Adipocyte (in vitro differentiated cells): Measurements from ENCODE around the gene CPNE4.

Source experiments
- DNase-seq: peaks from one replicate; pipeline ENCODE4 v3.0.0-alpha.2; 2015; ENCODE audit warnings: low read depth
- H3K27me3 ChIP-seq: replicated peaks from 2 replicates; pipeline ENCODE4 v1.7.0; 2013; ENCODE audit warnings: mild to moderate bottlenecking, low read length, moderate library complexity; ENCODE audit not compliant: control insufficient read depth, insufficient read depth
- H3K36me3 ChIP-seq: 2 replicates; pipeline ENCODE4 v1.7.0; 2013; ENCODE audit warnings: low read length, mild to moderate bottlenecking, moderate library complexity; ENCODE audit not compliant: control insufficient read depth, insufficient read depth, severe bottlenecking
- H3K4me1 ChIP-seq: 2 replicates; pipeline ENCODE4 v1.7.0; 2013; ENCODE audit warnings: mild to moderate bottlenecking, low read length, moderate library complexity; ENCODE audit not compliant: control insufficient read depth, insufficient read depth
- H3K4me3 ChIP-seq: 2 replicates; pipeline ENCODE4 v1.7.0; 2013; ENCODE audit warnings: mild to moderate bottlenecking, low read length, moderate library complexity
- H3K9ac ChIP-seq: 2 replicates; pipeline ENCODE4 v1.7.0; 2013; ENCODE audit warnings: mild to moderate bottlenecking, low read length, moderate library complexity
- H3K9me3 ChIP-seq: 2 replicates; pipeline ENCODE4 v1.7.0; 2013; ENCODE audit warnings: mild to moderate bottlenecking, low read length, moderate library complexity; ENCODE audit not compliant: control insufficient read depth

Gene CPNE4

DNA sequence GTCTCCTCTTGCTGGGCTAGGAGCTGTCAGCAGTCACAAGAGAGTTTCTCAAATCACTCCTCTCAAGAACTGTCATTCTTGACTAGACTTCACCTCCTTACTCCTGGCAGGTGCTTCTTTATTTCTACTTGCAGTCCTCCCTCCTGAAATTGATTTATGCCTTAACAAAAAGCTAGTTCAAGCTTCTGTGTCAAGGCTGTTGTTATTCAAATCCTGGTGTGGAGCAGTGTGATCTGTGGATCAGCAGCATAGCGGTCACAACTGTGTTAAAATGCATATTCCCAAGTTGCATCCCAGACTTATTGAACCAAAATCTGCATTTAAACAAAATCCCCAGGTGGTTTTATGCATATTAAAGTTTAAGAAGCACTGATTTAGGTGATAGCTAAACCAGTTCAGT, 411.4 kb downstream of the CPNE4 start:
- Histone ChIP-seq H3K4me1 (no peaks in the 10 kb centered on the region), H3K9me3 (no peaks in the 10 kb centered on the region), H3K27me3 (no peaks in the 10 kb centered on the region), H3K9ac (no peak overlapping the region), H3K36me3 (no peaks in the 10 kb centered on the region), H3K4me3 (no peak overlapping the region)
- no peak for DNase-seq

DNA sequence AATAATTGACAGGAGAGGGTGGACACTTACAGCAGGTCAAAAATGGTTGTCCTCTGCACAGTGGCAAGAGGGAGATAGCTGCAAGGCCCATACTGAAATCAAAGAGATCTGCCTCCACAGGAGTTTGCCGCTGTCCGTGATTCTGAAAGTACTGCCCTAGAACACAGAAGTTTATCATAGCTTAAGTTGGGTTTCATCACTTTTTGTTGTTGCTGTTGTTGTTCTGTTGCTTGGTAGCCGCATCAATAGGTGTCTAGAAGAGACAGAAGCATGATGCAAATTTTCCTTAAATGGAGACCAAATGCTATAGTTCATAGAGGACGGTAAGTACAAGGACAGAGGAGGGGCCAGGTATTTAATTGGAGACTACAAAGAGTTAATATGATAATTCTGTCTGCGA, 412.1 kb downstream of the CPNE4 start:
- H3K27me3 ChIP-seq = no peaks in the 10 kb centered on the region
- no peaks in the 10 kb centered on the region for H3K9me3 ChIP-seq
- DNase-seq = no peak

DNA sequence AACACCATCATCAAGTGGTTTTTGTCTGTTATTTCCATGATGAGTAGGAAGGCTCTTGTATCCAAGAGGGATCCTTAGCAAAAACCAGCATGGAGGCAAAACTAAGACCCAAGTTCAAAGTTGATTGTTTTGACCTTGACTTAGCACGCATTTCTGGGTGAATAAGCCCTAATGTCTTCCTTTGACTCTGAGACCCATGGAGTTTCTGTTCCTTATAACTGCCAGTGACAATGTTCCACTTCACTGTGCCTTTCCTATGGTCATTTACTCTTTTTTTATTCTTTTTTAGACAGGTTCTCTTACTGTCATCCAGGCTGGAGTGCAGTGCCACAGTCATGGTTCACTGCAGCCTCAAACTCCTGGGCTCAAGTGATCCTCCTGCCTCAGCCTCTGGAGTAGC, 413.8 kb downstream of the CPNE4 start:
- no peak for DNase-seq
- no peaks in the 10 kb centered on the region for H3K36me3 ChIP-seq
- no peak overlapping the region for H3K9ac ChIP-seq
- H3K4me3 ChIP-seq = no peak overlapping the region
- H3K4me1 ChIP-seq = no peaks in the 10 kb centered on the region
- no peaks in the 10 kb centered on the region for H3K27me3 ChIP-seq
- no peaks in the 10 kb centered on the region for H3K9me3 ChIP-seq

More for the DNA sequence above, 412.1 kb downstream of the CPNE4 start:
- Histone ChIP-seq H3K36me3 (no peaks in the 10 kb centered on the region), H3K4me3 (no peak overlapping the region), H3K4me1 (no peaks in the 10 kb centered on the region), H3K9ac (no peak overlapping the region)

DNA sequence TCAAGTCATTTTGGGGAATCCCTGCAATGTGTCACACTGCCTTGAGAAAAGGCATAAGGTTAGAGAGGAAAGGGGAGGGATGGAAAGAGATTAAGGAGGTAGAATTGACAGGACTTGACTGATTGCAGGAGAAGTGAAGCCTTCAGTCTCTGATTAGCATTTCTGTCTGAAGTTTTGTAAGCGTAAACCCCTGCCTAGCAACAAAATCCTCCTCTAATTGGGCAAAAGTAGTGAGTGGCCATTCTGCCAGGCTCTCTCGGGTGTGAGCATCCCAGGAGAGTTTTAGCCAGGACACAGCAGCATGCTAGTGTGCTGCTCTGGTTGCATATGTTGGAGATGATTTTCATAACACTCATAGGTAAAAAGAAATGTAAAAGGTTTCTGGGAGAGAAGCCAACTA, 415.0 kb downstream of the CPNE4 start:
- H3K4me3 ChIP-seq = no peak overlapping the region
- no peaks in the 10 kb centered on the region for H3K27me3 ChIP-seq
- H3K4me1 ChIP-seq = no peaks in the 10 kb centered on the region
- H3K9me3 ChIP-seq = no peaks in the 10 kb centered on the region
- no peak for DNase-seq
- H3K36me3 ChIP-seq = no peaks in the 10 kb centered on the region
- no peak overlapping the region for H3K9ac ChIP-seq

DNA sequence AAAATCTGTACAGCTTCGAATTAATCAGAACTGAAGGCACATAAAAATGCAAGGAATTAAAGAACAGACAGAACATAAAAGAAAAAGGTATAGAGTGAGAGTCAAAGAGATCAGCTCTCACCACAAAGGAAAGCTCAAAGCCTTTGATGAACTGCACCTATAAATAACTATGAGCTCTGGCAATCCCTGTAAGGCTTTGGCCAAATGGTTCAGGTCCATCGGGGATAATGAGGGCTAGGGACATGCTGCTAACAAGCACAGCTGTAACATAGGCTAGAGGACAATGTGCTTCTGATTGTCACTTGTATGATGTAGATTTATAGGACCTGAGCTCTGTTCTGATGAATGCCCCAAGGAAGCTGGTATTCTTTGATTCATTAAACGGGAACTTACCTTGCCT, 418.1 kb downstream of the CPNE4 start:
- Histone ChIP-seq H3K9ac (no peak overlapping the region), H3K36me3 (no peaks in the 10 kb centered on the region), H3K4me1 (no peaks in the 10 kb centered on the region), H3K4me3 (no peak overlapping the region), H3K27me3 (no peaks in the 10 kb centered on the region), H3K9me3 (no peaks in the 10 kb centered on the region)
- no peak for DNase-seq

DNA sequence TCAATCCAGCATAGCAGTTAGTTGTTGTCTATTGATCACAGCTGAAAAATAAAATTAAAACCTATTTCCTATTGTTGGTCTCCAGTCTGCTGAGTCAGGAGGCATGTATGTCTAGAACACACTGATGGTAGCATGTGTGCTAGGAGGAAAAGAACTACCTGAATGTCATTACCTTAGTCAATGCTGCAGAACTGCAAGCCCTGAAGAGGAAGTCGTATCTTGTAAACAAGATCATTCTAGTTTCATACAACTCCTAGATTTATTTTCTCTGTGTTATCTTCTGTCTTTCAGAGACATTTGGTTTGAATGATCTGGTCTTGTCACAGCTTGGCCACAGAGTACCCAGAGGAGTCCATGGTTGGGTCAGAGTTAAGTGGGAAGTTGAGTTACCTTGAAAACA, 422.1 kb downstream of the CPNE4 start:
- H3K36me3 ChIP-seq = no peaks in the 10 kb centered on the region
- H3K9ac ChIP-seq = no peak overlapping the region
- H3K4me3 ChIP-seq = no peak overlapping the region
- H3K4me1 ChIP-seq = peaks cover 8% of the 10 kb centered on the region
- H3K27me3 ChIP-seq = no peaks in the 10 kb centered on the region
- DNase-seq = no peak
- H3K9me3 ChIP-seq = no peaks in the 10 kb centered on the region

DNA sequence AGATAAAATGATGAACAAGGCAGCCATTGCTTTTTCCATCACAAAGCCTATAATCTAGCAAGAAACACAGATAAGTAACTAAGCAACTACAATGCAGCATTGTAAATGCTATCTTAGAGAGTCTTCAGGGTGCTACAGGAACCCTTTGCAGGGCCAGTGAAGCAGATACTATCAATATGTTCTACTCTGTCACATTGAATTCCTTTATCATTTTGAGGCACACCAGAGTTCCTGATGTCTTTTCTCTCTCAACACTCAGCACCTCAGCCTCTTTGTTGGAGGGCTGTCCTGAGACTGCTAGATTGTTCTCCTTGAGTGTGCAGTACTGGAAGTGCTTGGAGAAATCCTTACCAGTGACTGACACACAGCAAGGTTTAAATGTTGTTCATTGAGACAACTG, 424.6 kb downstream of the CPNE4 start:
- Histone ChIP-seq H3K9ac (no peak overlapping the region), H3K27me3 (no peaks in the 10 kb centered on the region), H3K36me3 (no peaks in the 10 kb centered on the region), H3K4me1 (peaks cover 8% of the 10 kb centered on the region), H3K4me3 (no peak overlapping the region), H3K9me3 (no peaks in the 10 kb centered on the region)
- no peak for DNase-seq

DNA sequence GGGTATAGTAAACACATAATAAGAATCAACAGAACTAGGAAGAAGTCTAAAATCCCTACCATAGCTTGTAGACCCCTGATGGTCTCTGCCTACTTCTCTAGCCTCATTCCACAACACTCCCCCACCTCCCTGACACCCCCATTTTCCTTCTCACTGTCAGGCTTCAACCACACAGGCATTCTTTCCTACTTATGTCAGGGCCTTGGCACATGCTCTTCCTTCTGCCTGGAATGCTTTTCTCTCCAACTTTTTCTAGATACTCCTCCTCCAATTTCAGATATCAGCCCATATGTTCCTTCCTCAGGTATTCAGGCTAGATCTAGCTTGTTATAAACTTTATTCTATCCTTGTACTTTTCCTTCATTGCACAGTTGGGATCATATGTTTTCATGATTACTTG, 426.1 kb downstream of the CPNE4 start:
- Histone ChIP-seq H3K36me3 (no peaks in the 10 kb centered on the region), H3K4me3 (no peak overlapping the region), H3K27me3 (no peaks in the 10 kb centered on the region), H3K9ac (no peak overlapping the region), H3K4me1 (peaks cover 8% of the 10 kb centered on the region), H3K9me3 (no peaks in the 10 kb centered on the region)
- DNase-seq = no peak

DNA sequence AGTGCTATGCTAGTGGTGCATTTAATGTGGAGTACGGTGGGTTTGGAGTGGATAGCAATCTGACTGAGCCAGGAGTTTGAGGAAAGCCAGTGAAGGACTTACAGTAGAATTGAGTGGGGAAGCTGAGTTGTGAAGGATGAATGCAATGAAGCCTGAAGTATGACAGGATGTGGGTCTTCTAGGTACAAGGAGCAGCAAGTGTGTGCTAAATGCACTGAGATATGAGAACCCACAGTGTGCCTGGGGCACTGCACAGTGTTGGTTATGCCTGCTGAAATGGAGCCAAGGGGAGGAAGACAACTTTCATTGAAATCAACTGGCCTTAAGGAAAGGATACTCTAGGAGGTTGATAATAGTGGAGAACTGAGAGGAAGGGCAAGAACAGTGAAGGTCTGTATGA, 426.5 kb downstream of the CPNE4 start:
- H3K4me3 ChIP-seq = no peak overlapping the region
- peaks cover 8% of the 10 kb centered on the region for H3K4me1 ChIP-seq
- H3K27me3 ChIP-seq = no peaks in the 10 kb centered on the region
- no peaks in the 10 kb centered on the region for H3K36me3 ChIP-seq
- H3K9me3 ChIP-seq = no peaks in the 10 kb centered on the region
- no peak overlapping the region for H3K9ac ChIP-seq
- DNase-seq = no peak

DNA sequence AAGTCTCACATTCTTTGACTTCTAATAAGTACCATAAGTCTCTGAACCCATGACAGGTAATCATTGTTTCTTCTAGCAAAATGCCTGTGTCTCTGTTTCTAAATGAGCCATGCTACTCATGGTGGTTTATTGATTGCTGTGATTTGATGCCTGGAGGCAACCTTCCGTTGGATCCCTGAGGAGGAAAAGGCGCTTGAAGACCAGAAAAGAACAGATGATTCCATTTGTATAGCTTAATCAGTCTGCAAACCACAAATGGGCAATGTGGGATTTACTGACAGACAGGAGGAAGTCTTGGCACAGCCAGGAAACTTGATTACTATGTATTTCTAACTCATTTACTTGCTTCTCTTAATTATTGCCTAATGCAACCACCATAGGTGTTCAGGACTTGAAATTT, 428.9 kb downstream of the CPNE4 start:
- Histone ChIP-seq H3K9ac (no peak overlapping the region), H3K36me3 (no peaks in the 10 kb centered on the region), H3K9me3 (no peaks in the 10 kb centered on the region), H3K4me1 (peaks cover 11% of the 10 kb centered on the region), H3K27me3 (no peaks in the 10 kb centered on the region), H3K4me3 (no peak overlapping the region)
- DNase-seq = no peak

DNA sequence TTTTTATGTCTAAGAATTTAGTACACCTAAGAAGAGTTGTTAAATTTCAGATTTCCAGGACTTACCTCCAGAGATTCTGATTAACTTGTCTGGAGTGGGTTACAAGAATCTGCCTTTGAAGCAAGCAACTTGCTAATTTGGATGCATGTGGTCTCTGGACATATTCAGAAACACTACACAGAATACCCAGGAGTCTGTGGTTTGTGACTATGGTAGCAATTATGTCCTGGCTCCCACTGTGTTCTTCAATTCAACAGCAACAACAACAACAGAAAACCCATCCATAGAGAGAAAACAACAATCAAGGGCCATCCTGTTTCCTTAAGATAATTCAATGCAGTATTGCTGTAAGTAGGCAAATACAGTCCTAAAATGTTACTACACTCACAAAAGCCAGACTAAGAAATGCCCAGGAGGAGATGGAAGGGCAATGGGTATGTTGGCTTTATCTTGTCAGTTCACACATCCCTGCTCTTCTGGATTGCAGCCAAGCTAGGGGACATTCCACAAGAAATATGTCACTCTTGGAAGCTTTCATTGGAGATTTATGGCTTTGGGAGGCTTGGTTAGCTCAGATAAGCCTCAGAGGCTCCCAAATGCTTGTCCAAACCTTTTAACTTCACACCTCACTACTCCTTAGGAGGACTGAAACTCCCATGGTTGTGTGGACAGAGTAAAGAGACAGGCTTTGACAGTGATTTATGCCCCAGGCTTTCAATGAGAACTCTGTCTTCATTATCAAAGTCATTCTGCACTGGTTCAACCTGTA, 432.6 kb downstream of the CPNE4 start:
- no peaks in the 10 kb centered on the region for H3K27me3 ChIP-seq
- H3K4me3 ChIP-seq = no peak overlapping the region
- peaks cover 3% of the 10 kb centered on the region for H3K4me1 ChIP-seq
- H3K9ac ChIP-seq = no peak overlapping the region
- no peak for DNase-seq
- H3K36me3 ChIP-seq = no peaks in the 10 kb centered on the region
- H3K9me3 ChIP-seq = no peaks in the 10 kb centered on the region

DNA sequence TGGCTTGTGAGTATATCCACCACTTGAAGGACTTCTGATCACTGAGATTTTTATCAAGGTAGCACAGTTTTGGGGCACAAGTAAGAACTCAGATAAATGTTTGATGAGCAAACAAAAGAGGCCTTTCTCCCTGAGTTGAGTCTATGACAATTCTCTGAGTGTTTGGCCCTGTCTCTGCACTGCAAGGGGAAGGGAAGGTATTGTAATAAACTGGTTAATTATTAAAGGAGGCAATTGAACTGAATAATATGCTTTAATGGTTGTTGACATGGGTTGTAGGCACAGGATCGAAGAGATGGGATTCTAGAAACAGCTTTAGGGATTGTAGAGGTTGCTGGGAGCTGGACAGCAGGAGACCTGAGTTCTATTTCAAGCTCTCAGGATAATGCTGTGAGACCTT, 437.0 kb downstream of the CPNE4 start:
- no peaks in the 10 kb centered on the region for H3K9me3 ChIP-seq
- no peak overlapping the region for H3K9ac ChIP-seq
- H3K4me1 ChIP-seq = peaks cover 3% of the 10 kb centered on the region
- no peak overlapping the region for H3K4me3 ChIP-seq
- DNase-seq = no peak
- no peaks in the 10 kb centered on the region for H3K27me3 ChIP-seq
- H3K36me3 ChIP-seq = no peaks in the 10 kb centered on the region
